ENCODE measurements around the gene CLP1.

The CLP1 gene

GRCh38 chr11:57643802-57644201 is 13.8 kb upstream of the CLP1 start:
- TF ChIP-seq REST (IDR thresholded peaks at IDR 0.05; ENCODE audit: low read depth) = no peak
- no peak for TF ChIP-seq CREB1 (IDR thresholded peaks at IDR 0.05; ENCODE audit: low read depth)
- TF ChIP-seq NFIC (IDR thresholded peaks at IDR 0.05) = no peak

GRCh38 chr11:57644748-57645688 is 12.5 kb upstream of the CLP1 start:
- 0 out of 2 replicates have a peak, but pooled peaks have one; percentile 5 for TF ChIP-seq TAF1 (IDR thresholded peaks at IDR 0.05; ENCODE audit: low read depth)
- peak; percentile 74 for TF ChIP-seq RAD21 (IDR thresholded peaks at IDR 0.05; ENCODE audit: low read depth)
- TF ChIP-seq TCF12 (IDR thresholded peaks at IDR 0.05; ENCODE audit: low read depth) = no peak

GRCh38 chr11:57645689-57646085 is 11.9 kb upstream of the CLP1 start:
- TF ChIP-seq REST (IDR thresholded peaks at IDR 0.05; ENCODE audit: low read depth) (no peak), MAX (IDR thresholded peaks at IDR 0.05) (no peak), ZBTB7A (IDR thresholded peaks at IDR 0.05; ENCODE audit: low read depth) (no peak), CEBPB (IDR thresholded peaks at IDR 0.05) (no peak), CREB1 (IDR thresholded peaks at IDR 0.05; ENCODE audit: low read depth) (no peak), TCF12 (IDR thresholded peaks at IDR 0.05; ENCODE audit: low read depth) (no peak), EP300 (IDR thresholded peaks at IDR 0.05; ENCODE audit: borderline replicate concordance) (no peak), USF1 (IDR thresholded peaks at IDR 0.05) (no peak), TAF1 (IDR thresholded peaks at IDR 0.05; ENCODE audit: low read depth) (no peak), EGR1 (IDR thresholded peaks at IDR 0.05) (no peak), NFIC (IDR thresholded peaks at IDR 0.05) (no peak)

- TF ChIP-seq MAX (IDR thresholded peaks at IDR 0.05) (no peak), EP300 (IDR thresholded peaks at IDR 0.05; ENCODE audit: borderline replicate concordance) (no peak), TAF1 (IDR thresholded peaks at IDR 0.05; ENCODE audit: low read depth) (no peak), ZBTB7A (IDR thresholded peaks at IDR 0.05; ENCODE audit: low read depth) (no peak), RAD21 (IDR thresholded peaks at IDR 0.05; ENCODE audit: low read depth) (no peak), TEAD4 (IDR thresholded peaks at IDR 0.05) (no peak), FOXM1 (IDR thresholded peaks at IDR 0.05; ENCODE audit: borderline replicate concordance, low read depth) (no peak), NFIC (IDR thresholded peaks at IDR 0.05) (no peak), YY1 (IDR thresholded peaks at IDR 0.05; ENCODE audit: low read depth) (no peak), CREB1 (IDR thresholded peaks at IDR 0.05; ENCODE audit: low read depth) (no peak), USF1 (IDR thresholded peaks at IDR 0.05) (no peak), EGR1 (IDR thresholded peaks at IDR 0.05) (no peak), TCF12 (IDR thresholded peaks at IDR 0.05; ENCODE audit: low read depth) (no peak)
Measured at GRCh38 chr11:57646194-57646798, 11.3 kb upstream of the CLP1 start.

GRCh38 chr11:57646799-57647303 is 10.7 kb upstream of the CLP1 start:
- TF ChIP-seq EP300 (IDR thresholded peaks at IDR 0.05; ENCODE audit: borderline replicate concordance) (0 out of 2 replicates have a peak, but pooled peaks have one; percentile 9), CEBPB (IDR thresholded peaks at IDR 0.05) (no peak), TCF12 (IDR thresholded peaks at IDR 0.05; ENCODE audit: low read depth) (0 out of 2 replicates have a peak, but pooled peaks have one; percentile 13), ZBTB7A (IDR thresholded peaks at IDR 0.05; ENCODE audit: low read depth) (no peak), MAX (IDR thresholded peaks at IDR 0.05) (no peak)
